ENCODE measurements around the gene UNG.

DNA sequence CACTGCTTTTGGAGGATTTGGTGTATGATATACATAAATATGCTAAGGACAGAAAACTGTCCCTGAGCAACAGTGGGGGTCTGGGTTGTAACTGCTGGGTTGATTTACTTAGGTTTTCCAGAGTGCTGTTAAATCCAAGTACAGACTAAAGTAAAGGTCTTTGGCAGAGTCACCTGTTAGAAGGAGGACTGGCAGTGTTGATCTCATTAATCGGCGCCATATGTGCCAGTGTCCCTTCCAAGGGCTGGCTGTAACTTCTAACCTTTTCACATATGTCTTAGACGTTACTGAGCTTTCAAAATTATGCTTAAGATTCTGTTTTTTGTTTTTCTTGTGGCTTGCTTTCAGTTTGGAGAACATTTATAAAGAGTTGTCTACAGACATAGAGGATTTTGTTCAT is 5.1 kb downstream of the UNG start:
- TF ChIP-seq, protein P1, sequence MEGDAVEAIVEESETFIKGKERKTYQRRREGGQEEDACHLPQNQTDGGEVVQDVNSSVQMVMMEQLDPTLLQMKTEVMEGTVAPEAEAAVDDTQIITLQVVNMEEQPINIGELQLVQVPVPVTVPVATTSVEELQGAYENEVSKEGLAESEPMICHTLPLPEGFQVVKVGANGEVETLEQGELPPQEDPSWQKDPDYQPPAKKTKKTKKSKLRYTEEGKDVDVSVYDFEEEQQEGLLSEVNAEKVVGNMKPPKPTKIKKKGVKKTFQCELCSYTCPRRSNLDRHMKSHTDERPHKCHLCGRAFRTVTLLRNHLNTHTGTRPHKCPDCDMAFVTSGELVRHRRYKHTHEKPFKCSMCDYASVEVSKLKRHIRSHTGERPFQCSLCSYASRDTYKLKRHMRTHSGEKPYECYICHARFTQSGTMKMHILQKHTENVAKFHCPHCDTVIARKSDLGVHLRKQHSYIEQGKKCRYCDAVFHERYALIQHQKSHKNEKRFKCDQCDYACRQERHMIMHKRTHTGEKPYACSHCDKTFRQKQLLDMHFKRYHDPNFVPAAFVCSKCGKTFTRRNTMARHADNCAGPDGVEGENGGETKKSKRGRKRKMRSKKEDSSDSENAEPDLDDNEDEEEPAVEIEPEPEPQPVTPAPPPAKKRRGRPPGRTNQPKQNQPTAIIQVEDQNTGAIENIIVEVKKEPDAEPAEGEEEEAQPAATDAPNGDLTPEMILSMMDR (IDR thresholded peaks at IDR 0.05), result no peak
- TF ChIP-seq POLR2A (IDR thresholded peaks at IDR 0.05), result no peak
